DND-41 (cell line): Measurements from ENCODE around the gene HMCN1.
"Not testable (repeated sequence)": the region's sequence is repeated elsewhere in the genome, so short reads cannot be mapped to it uniquely, and the experiment has no call there.

ENCODE experiments used
- ATAC-seq: fragments of 200-7000 bp; cut with Tn5 transposase; 3 replicates; pipeline ENCODE4 v1.9.1; 2021; ENCODE audit warnings: low read depth; ENCODE audit not compliant: insufficient read depth
- DNase-seq: peaks from one replicate; pipeline ENCODE4 v3.0.0-alpha.2; 2020
- H2AFZ ChIP-seq: 2 replicates; pipeline ENCODE4 v1.6.0; 2012; ENCODE audit warnings: low read depth, low read length
- H3K27ac ChIP-seq: 2 replicates; pipeline ENCODE4 v1.5.1; 2012; ENCODE audit warnings: low read length, inconsistent platforms
- H3K27me3 ChIP-seq: fragments of 200-600 bp; sonication (generic); 2 replicates; pipeline ENCODE4 v1.6.0; 2012; ENCODE audit warnings: low read length, mild to moderate bottlenecking, inconsistent platforms; ENCODE audit not compliant: insufficient read depth, poor library complexity
- H3K36me3 ChIP-seq: 2 replicates; pipeline ENCODE4 v1.5.1; 2012; ENCODE audit warnings: low read length, inconsistent platforms; ENCODE audit not compliant: insufficient read depth
- H3K4me1 ChIP-seq: 2 replicates; pipeline ENCODE4 v1.5.1; 2012; ENCODE audit warnings: mild to moderate bottlenecking, low read length; ENCODE audit not compliant: insufficient read depth
- H3K4me2 ChIP-seq: 2 replicates; pipeline ENCODE4 v1.6.0; 2012; ENCODE audit warnings: mild to moderate bottlenecking, moderate library complexity, low read length, inconsistent platforms; ENCODE audit not compliant: insufficient read depth
- H3K4me3 ChIP-seq, 2 experiments: fragments of 200-600 bp in 1 of 2; shearing (Covaris generic) in 1 of 2; 2 replicates each; pipeline ENCODE4 v1.5.1; 2012 to 2016; ENCODE audit warnings: inconsistent platforms in 2 of 2, low read length in 2 of 2, mild to moderate bottlenecking in 2 of 2, low read depth in 1 of 2, moderate library complexity in 1 of 2
- H3K79me2 ChIP-seq: 2 replicates; pipeline ENCODE4 v1.6.0; 2012; ENCODE audit warnings: low read length, inconsistent platforms; ENCODE audit not compliant: insufficient read depth
- H3K9ac ChIP-seq: 2 replicates; pipeline ENCODE4 v1.6.0; 2012; ENCODE audit warnings: low read depth, mild to moderate bottlenecking, inconsistent platforms, low read length, moderate library complexity
- H3K9me3 ChIP-seq: 2 replicates; pipeline ENCODE4 v1.5.1; 2012; ENCODE audit warnings: low read length, moderate library complexity, mild to moderate bottlenecking, inconsistent platforms; ENCODE audit not compliant: insufficient read depth, severe bottlenecking
- H4K20me1 ChIP-seq: 2 replicates; pipeline ENCODE4 v1.6.0; 2012; ENCODE audit warnings: low read length; ENCODE audit not compliant: insufficient read depth
- CTCF ChIP-seq: IDR thresholded peaks from 2 replicates; pipeline ENCODE4 v1.5.1; 2012; ENCODE audit warnings: borderline replicate concordance, low read length, moderate library complexity, mild to moderate bottlenecking; ENCODE audit not compliant: poor library complexity, severe bottlenecking; ENCODE audit errors: extremely low read depth
- EZH2 ChIP-seq: IDR thresholded peaks from 3 replicates; pipeline ENCODE4 v1.6.1; 2012; ENCODE audit warnings: borderline replicate concordance, low read depth, mild to moderate bottlenecking, moderate library complexity, low read length, inconsistent platforms; ENCODE audit not compliant: severe bottlenecking

The HMCN1 gene

GRCh38 chr1:185775501-185775900, 41.3 kb downstream of the HMCN1 start:
- H3K27ac ChIP-seq: no peak overlapping the region
- H3K4me2 ChIP-seq: no peak overlapping the region
- no peak overlapping the region for H3K4me3 ChIP-seq
- no peaks in the 10 kb centered on the region for H4K20me1 ChIP-seq
- no peak for DNase-seq
- no peak for TF ChIP-seq CTCF
- TF ChIP-seq EZH2: no peak
- no peaks in the 10 kb centered on the region for H3K4me1 ChIP-seq
- no peaks in the 10 kb centered on the region for H3K79me2 ChIP-seq
- H3K36me3 ChIP-seq: no peaks in the 10 kb centered on the region
- no peak overlapping the region for H2AFZ ChIP-seq
- no peak for ATAC-seq
- no peak overlapping the region for H3K9ac ChIP-seq
- no peaks in the 10 kb centered on the region for H3K27me3 ChIP-seq
- H3K9me3 ChIP-seq: no peaks in the 10 kb centered on the region

GRCh38 chr1:185776522-185776921, 42.3 kb downstream of the HMCN1 start:
- H3K4me3 ChIP-seq: no peak overlapping the region
- H3K9me3 ChIP-seq: no peaks in the 10 kb centered on the region
- no peaks in the 10 kb centered on the region for H3K4me1 ChIP-seq
- no peak overlapping the region for H3K4me2 ChIP-seq
- no peak for ATAC-seq
- no peak for DNase-seq
- H3K9ac ChIP-seq: no peak overlapping the region
- no peaks in the 10 kb centered on the region for H4K20me1 ChIP-seq
- no peaks in the 10 kb centered on the region for H3K79me2 ChIP-seq
- no peak for TF ChIP-seq CTCF
- no peak for TF ChIP-seq EZH2
- H3K27me3 ChIP-seq: no peaks in the 10 kb centered on the region
- no peaks in the 10 kb centered on the region for H3K36me3 ChIP-seq
- H2AFZ ChIP-seq: no peak overlapping the region
- no peak overlapping the region for H3K27ac ChIP-seq

DNA sequence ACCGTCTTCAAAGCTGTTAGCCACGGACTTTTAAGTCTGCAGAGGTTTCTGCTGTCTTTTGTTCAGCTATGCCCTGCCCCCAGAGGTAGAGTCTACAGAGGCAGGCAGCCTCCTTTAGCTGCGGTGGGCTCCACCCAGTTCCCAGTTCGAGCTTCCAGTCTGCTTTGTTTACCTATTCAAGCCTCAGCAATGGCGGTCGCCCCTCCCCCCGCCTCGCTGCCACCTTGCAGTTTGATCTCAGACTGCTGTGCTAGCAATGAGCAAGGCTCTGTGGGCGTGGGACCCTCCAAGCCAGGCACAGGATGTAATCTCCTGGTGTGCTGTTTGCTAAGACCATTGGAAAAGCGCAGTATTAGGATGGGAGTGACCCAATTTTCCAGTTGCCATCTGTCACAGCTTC, 49.7 kb downstream of the HMCN1 start:
- H3K27me3 ChIP-seq, H3K36me3 ChIP-seq, H3K4me3 ChIP-seq, H3K27ac ChIP-seq, H4K20me1 ChIP-seq, H3K79me2 ChIP-seq, H3K4me1 ChIP-seq, ATAC-seq, H3K4me2 ChIP-seq, H3K9me3 ChIP-seq, DNase-seq, H3K9ac ChIP-seq, H2AFZ ChIP-seq: not testable (repeated sequence)

DNA sequence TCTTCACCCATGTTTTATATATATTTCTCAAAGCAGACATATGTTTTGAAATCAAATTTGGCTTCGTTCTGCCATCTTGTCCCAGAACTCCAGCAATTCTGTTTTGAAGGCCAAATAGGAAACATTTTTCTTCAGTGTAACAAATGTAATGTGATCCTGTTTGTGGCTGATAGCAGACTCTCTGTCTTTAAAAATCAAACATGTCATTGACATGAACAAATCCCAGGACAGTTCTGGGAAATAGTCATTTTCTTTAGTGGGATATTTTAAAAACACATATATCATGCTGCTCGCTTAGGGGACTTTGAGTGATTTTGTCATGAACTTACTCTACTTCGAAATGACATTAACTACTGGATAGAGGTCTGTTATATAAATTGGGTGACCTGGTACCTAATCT, 51.4 kb downstream of the HMCN1 start:
- Histone ChIP-seq H3K36me3 (no peaks in the 10 kb centered on the region), H3K9ac (no peak overlapping the region), H3K9me3 (no peaks in the 10 kb centered on the region), H3K4me1 (no peaks in the 10 kb centered on the region), H3K27ac (no peak overlapping the region), H3K4me2 (no peak overlapping the region), H4K20me1 (no peaks in the 10 kb centered on the region), H2AFZ (no peak overlapping the region), H3K4me3 (no peak overlapping the region), H3K27me3 (no peaks in the 10 kb centered on the region), H3K79me2 (no peaks in the 10 kb centered on the region)
- ATAC-seq (no peak), DNase-seq (no peak)
- TF ChIP-seq CTCF (no peak), EZH2 (no peak)
